Glutamatergic neuron (in vitro differentiated cells): ENCODE data around the gene ULK4. TPM values are rescaled to one million over a fixed set of nuclear protein-coding genes. Genes with fewer than 3 reads are reported as not detected.

Source experiments
- DNase-seq: peaks from one replicate; pipeline ENCODE4 v3.0.0; 2022
- H3K27ac Mint-ChIP-seq: one replicate; pipeline ENCODE4 v1.8.0; 2020; ENCODE audit warnings: mild to moderate bottlenecking, mixed read lengths, inconsistent platforms; ENCODE audit not compliant: unreplicated experiment
- H3K27me3 Mint-ChIP-seq: one replicate; pipeline ENCODE4 v1.8.0; 2020; ENCODE audit warnings: mild to moderate bottlenecking, moderate library complexity, mixed read lengths, inconsistent platforms; ENCODE audit not compliant: unreplicated experiment
- H3K36me3 Mint-ChIP-seq: one replicate; pipeline ENCODE4 v1.8.0; 2020; ENCODE audit warnings: mild to moderate bottlenecking, mixed read lengths, inconsistent platforms; ENCODE audit not compliant: unreplicated experiment
- H3K4me1 Mint-ChIP-seq: one replicate; pipeline ENCODE4 v1.8.0; 2020; ENCODE audit warnings: mild to moderate bottlenecking, low read depth, mixed read lengths, inconsistent platforms; ENCODE audit not compliant: unreplicated experiment
- H3K4me3 Mint-ChIP-seq: one replicate; pipeline ENCODE4 v1.8.0; 2020; ENCODE audit warnings: mild to moderate bottlenecking, mixed read lengths, inconsistent platforms; ENCODE audit not compliant: unreplicated experiment
- H3K9me3 Mint-ChIP-seq: one replicate; pipeline ENCODE4 v1.8.0; 2020; ENCODE audit warnings: mild to moderate bottlenecking, moderate library complexity, mixed read lengths, inconsistent platforms; ENCODE audit not compliant: unreplicated experiment
- total RNA-seq: library from RNA; stranded (reverse); fragmentation: NEBNext Ultra II Directional; extraction: Animal tissue kit (Norgen Biotek cat#: 25700); gene quantifications from one replicate; pipeline ENCODE4 v1.2.1, GENCODE V29; 2021; ENCODE audit not compliant: unreplicated experiment
- TF ChIP-seq, protein P1 (sequence below): fragments of 200-600 bp; sonication (generic); IDR thresholded peaks from one replicate; pipeline ENCODE4 v1.5.0; 2021; ENCODE audit not compliant: partially characterized antibody, unreplicated experiment

ULK4 gene
- total RNA-seq, 1 donor from 2014 or later, result 9.7 TPM

DNA sequence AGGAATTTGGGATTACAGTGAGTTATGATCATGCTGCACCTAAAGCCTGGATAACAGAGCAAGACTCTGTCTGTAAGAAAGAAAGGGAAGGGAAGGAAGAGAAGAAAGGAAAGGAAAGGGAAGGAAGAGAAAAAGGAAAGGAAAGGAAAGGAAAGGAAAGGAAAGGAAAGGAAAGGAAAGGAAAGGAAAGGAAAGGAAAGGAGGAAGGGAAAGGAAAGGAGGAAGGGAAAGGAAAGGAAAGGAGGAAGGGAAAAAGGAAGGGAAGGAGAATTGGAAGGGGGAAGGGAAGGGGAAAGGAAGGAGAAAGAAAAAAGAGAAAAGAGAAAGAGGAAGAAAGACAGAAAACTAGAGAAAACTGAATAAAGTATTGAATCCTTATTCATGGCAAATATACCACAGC, 359.8 kb downstream of the ULK4 start:
- TF ChIP-seq, protein P1, sequence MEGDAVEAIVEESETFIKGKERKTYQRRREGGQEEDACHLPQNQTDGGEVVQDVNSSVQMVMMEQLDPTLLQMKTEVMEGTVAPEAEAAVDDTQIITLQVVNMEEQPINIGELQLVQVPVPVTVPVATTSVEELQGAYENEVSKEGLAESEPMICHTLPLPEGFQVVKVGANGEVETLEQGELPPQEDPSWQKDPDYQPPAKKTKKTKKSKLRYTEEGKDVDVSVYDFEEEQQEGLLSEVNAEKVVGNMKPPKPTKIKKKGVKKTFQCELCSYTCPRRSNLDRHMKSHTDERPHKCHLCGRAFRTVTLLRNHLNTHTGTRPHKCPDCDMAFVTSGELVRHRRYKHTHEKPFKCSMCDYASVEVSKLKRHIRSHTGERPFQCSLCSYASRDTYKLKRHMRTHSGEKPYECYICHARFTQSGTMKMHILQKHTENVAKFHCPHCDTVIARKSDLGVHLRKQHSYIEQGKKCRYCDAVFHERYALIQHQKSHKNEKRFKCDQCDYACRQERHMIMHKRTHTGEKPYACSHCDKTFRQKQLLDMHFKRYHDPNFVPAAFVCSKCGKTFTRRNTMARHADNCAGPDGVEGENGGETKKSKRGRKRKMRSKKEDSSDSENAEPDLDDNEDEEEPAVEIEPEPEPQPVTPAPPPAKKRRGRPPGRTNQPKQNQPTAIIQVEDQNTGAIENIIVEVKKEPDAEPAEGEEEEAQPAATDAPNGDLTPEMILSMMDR, result no peak
- Mint-ChIP-seq H3K27ac (no peak overlapping the region), H3K4me1 (peaks cover 2% of the 10 kb centered on the region), H3K4me3 (no peak overlapping the region), H3K27me3 (no peaks in the 10 kb centered on the region), H3K36me3 (no peaks in the 10 kb centered on the region), H3K9me3 (no peaks in the 10 kb centered on the region)
- no peak for DNase-seq

DNA sequence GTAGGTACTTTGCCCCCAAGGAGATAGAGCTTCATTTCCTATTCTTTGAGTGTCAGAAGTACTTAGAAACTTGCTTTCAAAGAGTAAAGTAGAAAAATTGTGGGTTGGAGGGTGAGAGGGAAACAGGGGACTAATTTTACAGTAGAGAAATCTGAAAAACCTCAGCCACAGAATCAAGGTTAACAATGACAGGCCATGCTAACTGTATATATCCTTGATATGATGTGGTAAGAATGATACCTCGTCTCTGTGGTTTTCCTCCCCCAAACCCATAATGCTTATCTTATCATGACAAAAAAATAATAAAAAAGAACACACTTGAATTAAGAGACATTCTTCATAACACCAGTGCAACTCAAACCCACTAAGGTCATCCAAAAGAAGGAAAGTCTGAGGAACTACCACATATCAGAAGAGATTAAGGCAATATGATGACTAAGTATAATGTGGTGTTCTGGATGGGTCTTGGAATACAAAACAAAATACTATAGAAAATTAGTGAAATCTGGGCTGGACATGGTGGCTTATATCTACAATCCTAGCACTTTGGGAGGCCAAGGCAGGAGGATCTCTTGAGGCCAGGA, 360.4 kb downstream of the ULK4 start:
- Mint-ChIP-seq H3K27me3 (peaks cover under 1% of the 10 kb centered on the region), H3K36me3 (no peaks in the 10 kb centered on the region), H3K9me3 (no peaks in the 10 kb centered on the region), H3K4me1 (peaks cover 2% of the 10 kb centered on the region), H3K27ac (no peak overlapping the region), H3K4me3 (no peak overlapping the region)
- no peak for DNase-seq
- TF ChIP-seq, protein P1, result no peak

DNA sequence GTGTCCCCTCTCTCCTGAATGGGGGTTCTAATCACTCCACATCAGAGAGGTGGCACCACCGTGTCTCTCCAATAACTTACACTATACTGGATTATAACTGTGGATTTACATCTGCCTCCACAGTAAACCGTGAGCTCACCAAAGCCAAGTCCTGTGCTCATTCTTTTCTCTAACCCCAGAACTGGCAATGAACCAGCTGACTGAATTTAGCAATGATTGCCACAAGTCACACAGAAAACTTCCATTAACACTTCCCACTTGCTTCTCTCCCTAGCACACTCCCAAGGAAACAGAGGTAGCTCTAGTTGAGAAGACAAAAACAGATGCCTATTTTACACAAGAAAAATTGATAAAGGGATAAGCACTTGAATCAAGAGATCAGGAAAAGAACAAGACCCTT, 361.3 kb downstream of the ULK4 start:
- DNase-seq, result no peak
- Mint-ChIP-seq H3K9me3 (peaks cover 2% of the 10 kb centered on the region), H3K36me3 (no peaks in the 10 kb centered on the region), H3K27ac (no peak overlapping the region), H3K27me3 (peaks cover 2% of the 10 kb centered on the region), H3K4me3 (no peak overlapping the region), H3K4me1 (peaks cover 2% of the 10 kb centered on the region)
- TF ChIP-seq, protein P1, result no peak

DNA sequence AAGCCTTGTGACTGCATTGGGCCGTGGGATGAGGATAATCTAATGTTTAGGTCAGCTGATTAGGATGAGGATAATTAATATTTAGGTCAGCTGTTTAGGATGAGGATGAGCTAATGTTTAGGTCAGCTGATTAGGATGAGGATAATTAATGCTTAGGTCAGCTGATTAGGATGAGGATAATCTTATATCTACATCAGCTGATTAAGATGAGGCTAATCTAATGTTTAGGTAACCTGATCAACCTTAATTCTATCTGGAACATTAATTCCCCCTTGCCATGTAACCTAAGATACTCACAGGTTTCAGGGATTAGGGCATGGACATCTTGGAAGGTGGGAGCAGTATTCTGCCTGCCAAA, 362.8 kb downstream of the ULK4 start:
- H3K9me3 Mint-ChIP-seq, result peaks cover 2% of the 10 kb centered on the region
- no peak overlapping the region for H3K27ac Mint-ChIP-seq
- H3K27me3 Mint-ChIP-seq, result peaks cover 2% of the 10 kb centered on the region
- H3K4me3 Mint-ChIP-seq, result no peak overlapping the region
- peaks cover 2% of the 10 kb centered on the region for H3K4me1 Mint-ChIP-seq
- no peak for DNase-seq
- H3K36me3 Mint-ChIP-seq, result no peaks in the 10 kb centered on the region
- TF ChIP-seq, protein P1, result no peak

DNA sequence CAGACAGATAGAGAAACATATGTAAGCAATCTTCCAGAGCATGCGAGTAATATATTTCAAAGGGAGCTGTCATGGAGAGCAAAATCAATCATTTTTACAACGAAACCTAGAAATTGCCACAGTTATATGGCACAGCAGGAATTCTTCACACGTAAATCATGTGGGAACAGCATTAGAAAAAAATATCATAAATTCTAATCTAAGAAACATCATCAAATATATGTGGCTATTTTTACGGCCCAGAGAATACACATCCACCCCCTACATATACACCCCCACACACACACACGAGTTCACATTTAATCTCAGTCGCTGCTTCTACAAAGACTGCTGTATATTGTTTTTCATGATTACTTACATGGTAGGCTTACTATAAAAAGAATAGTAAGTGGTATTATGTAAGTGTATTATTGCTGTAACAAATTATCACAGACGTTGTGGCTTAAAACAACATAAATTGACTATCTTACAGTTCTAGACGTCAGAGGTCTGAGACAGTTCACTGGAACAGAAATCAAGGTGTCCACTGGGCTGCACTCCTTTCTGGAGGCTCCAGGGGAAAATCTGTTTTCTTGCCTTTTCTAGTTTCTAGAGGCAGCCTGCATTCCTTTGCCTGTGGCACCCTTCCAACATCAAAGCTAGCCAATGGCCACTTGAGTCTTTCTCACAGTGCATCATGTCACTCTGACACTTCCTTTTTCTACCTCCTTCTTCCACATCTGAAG, 363.3 kb downstream of the ULK4 start:
- H3K27ac Mint-ChIP-seq, result no peak overlapping the region
- no peaks in the 10 kb centered on the region for H3K4me1 Mint-ChIP-seq
- no peak for DNase-seq
- no peaks in the 10 kb centered on the region for H3K36me3 Mint-ChIP-seq
- no peak overlapping the region for H3K4me3 Mint-ChIP-seq
- H3K27me3 Mint-ChIP-seq, result peaks cover 2% of the 10 kb centered on the region
- peaks cover 2% of the 10 kb centered on the region for H3K9me3 Mint-ChIP-seq
- TF ChIP-seq, protein P1, result no peak
